Stimulated activated CD8-positive, alpha-beta memory T cell treated with anti-CD3 and anti-CD28 coated beads, Interleukin-15, amount 100 ng/mL, for 48 hours (primary cell): Measurements from ENCODE around the gene PRPF38A.

Source experiments
- DNase-seq, 2 donors: peaks; one replicate each; pipeline ENCODE4 v3.0.0-alpha.2; 2020; ENCODE audit warnings: low read depth in 2 of 2

The PRPF38A gene

DNA sequence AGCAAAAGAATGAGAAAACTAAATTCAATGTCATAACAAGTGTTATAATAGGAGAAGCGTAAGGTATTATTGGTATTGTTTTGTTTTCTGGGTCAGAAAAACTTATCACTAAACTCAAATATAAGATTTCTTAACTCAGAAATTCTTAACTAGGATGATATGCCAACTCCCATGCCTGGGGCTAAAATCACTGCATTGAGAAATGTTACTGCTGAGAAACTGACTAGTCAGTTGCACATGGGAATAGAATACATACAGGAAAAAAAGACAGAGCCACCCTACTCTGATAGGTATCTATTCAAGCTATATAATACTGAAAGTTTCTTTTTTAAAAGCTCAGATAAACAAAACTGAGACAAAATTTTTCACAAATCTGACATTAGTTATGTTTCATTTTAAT is 56.3 kb downstream of the PRPF38A start:
- DNase-seq: no peak

DNA sequence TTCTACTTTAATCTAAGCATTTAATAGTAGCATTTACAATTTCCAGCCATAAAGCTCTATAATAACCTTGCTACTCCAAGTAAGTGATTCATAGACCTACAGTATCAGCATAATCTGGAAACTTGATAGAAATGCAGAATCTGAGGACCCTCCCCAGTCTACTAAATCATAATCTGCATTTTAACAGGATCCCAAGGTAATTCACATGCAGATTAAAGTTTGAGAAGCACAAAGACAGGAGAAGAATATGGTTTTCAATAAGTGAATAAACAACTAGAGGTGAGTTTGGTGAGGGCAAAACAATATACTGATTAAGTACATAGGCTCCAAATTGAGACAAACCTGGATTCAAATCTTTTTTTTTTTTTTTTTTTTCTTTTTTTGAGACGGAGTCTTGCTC is 57.4 kb downstream of the PRPF38A start:
- no peak for DNase-seq

DNA sequence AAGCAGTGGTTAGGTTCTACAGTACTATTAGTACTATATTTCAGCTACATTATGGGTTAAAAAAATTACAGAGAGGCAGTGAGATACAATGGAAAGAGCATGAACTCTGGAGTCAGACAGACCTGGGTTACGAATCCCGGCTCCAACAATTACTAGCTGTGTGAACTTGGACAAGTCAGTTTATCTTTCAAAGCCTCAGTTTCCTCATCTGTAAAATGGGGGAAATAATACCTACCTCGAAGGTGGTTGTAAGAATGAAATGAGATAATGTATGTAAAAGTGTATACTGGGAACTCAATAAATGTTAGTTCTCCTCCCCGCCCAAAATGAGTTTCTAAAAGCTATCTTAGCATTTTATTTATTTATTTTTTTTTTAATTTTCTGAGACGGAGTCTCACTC is 59.5 kb downstream of the PRPF38A start:
- no peak for DNase-seq

DNA sequence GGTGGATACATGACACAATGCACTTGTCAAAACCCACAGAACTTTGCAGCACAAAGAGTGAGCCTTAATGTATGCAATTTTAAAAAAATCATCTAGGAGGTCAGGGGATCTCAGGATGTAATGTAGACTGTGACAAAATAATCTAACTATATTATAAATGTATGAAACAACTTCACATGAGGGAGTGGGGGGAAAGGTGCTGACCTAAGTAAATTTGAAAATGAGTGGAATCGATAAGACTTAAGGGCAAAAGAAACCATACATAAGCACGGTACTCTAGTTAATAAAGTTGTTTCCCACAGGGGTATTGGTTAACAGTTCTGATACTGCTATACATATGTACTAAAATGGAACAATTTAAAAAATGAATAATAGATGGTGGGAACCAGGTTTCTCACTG is 64.7 kb downstream of the PRPF38A start:
- DNase-seq: no peak
